ENCODE measurements around the gene CLCN2.
"Not testable (repeated sequence)": the region's sequence is repeated elsewhere in the genome, so short reads cannot be mapped to it uniquely, and the experiment has no call there.

CLCN2 gene

GRCh38 chr3:184345317-184346144 lies 15.9 kb downstream of the CLCN2 start:
- DNase-seq (ENCODE audit: low read depth), result peak; percentile 55

DNA sequence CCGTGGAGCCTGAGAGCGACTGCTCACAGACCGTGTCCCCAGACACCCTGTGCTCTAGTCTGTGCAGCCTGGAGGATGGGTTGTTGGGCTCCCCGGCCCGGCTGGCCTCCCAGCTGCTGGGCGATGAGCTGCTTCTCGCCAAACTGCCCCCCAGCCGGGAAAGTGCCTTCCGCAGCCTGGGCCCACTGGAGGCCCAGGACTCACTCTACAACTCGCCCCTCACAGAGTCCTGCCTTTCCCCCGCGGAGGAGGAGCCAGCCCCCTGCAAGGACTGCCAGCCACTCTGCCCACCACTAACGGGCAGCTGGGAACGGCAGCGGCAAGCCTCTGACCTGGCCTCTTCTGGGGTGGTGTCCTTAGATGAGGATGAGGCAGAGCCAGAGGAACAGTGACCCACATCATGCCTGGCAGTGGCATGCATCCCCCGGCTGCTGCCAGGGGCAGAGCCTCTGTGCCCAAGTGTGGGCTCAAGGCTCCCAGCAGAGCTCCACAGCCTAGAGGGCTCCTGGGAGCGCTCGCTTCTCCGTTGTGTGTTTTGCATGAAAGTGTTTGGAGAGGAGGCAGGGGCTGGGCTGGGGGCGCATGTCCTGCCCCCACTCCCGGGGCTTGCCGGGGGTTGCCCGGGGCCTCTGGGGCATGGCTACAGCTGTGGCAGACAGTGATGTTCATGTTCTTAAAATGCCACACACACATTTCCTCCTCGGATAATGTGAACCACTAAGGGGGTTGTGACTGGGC lies 16.7 kb downstream of the CLCN2 start:
- DNase-seq (ENCODE audit: low read depth), result no peak

DNA sequence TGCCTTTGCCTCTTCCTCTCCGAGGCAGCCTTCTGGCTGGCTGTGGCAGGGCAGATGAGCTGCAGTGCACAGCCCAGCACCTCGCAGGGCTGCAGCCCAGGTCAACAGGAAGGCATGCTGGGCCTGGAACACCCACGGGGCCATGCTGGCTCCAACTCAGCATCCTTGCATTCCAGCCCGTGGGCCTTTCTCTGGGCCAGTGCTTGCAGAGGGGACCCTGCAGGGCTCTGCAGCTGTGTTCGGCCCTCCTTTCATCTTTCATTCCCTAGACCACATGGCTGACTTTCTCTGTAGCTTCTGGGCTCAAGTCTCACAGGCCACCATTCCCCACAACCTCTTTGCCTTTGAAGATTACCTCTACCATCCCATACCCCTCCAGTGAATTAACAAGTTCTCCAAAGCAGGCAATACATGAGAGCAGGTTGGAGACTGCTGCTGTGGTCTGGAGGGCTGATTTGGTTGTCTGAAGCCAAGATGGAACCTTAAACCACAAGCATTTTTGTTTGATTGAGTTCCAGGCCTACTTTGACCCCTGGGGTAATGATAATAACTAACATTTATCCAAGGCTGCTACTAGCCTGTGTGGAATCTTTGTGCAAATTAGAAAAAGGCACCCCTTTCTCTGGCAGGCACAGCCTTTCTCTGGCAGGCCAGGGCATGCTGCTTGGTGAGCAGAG lies 18.1 kb downstream of the CLCN2 start:
- DNase-seq (ENCODE audit: low read depth), result peak; percentile 42

DNA sequence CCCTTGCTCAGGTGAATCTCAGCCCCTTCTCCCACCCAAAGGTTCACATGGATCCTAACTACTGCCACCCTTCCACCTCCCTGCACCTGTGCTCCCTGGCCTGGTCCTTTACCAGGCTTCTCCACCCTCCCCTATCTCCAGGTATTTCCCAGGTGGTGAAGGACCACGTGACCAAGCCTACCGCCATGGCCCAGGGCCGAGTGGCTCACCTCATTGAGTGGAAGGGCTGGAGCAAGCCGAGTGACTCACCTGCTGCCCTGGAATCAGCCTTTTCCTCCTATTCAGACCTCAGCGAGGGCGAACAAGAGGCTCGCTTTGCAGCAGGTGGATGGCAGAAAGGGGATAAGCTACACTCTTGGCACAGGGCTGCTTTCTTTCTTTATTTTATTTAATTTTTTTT lies 19.5 kb downstream of the CLCN2 start:
- no peak for DNase-seq (ENCODE audit: low read depth)

DNA sequence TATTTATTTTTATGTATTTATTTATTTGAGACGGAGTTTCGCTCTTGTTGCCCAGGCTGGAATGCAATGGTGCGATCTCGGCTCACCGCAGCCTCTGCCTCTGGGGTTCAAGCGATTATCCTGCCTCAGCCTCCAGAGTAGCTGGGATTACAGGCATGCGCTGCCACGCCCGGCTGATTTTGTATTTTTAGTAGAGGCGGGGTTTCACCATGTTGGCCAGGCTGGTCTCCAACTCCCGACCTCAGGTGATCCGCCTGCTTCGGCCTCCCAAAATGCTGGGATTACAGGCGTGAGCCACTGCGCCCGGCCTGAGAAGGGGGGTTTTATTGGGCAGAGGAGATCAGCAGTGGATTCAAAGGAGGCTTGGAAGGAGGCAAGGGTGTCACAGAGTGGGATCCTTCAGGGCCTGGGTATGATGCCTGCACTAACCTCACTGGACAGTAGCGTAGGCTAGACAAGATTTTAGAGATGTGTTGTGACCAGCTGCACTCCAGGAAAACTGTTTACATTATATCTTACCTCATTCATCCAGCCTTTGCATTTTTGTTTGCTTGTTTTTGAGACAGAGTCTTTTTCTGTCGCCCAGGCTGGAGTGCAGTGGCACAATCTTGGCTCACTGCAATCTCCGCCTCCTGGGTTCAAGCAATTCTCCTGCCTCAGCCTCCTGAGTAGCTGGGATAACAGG lies 21.8 kb downstream of the CLCN2 start:
- not testable (repeated sequence) for DNase-seq (ENCODE audit: low read depth)

DNA sequence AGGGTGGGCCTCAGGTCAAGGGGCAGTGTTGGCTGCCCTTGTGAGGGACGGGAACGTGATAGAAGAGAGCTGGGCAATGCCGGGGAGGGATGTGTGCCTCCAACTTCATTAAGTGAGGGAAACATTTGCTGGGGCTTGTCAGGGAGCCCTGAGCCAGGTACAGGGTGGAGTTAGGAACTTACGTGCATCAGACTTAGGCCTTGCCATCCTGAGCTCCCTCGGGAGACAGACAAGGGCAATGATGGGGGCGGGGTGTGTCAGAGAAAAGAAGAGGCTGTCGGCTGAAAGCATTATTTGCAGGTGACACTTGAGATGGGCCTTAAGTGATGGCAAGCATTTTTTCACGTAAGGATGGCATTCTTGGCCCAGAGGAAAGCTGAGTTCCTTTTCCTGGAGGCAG lies 22.4 kb downstream of the CLCN2 start:
- no peak for DNase-seq (ENCODE audit: low read depth)

DNA sequence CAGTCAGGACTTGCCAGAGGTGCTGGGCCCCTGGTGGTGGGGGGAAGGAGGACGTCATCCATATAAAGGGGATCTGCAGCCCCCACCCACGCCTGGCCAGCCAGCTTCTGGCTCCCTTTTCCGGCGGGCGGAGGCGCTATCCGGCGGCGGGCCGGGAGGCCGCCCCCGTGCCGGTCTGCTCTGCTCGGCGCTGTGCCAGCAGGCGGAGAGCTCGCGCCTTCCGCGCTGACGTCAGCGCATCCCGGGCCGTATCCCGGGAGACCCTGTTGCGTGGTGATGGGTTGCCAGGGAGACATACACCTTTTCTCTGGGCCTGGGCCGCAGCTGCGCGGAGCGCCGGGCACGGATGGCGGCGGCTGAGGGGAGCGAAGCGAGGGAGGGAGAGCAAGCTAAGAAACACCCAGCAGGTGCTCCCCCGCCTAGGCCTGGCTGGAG lies 22.9 kb downstream of the CLCN2 start:
- DNase-seq (ENCODE audit: low read depth), result peak; percentile 86

DNA sequence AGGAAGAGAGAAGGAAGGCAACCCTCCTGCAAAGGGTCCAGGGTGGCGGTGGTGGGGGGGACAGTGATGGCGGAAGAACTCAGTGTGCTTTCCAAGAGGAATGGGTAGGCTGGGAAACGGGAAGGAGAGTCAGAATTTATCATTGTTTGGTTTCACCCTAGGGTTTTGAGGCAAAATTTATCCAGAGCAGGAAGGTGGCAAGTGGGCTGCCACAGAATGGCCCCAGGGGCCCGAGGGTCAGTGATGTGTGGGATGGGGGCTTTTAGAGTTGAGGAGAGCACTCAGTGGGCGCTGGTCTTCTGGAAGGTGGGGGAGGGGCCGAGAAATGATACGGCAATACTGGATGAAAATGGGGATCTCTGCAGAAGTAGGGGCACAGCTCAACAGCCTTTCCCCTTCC lies 23.4 kb downstream of the CLCN2 start:
- DNase-seq (ENCODE audit: low read depth), result no peak

- no peak for DNase-seq (ENCODE audit: low read depth)
Observed at GRCh38 chr3:184337399-184337714, 24.0 kb downstream of the CLCN2 start, which contains the start of gene FAM131A. TSS of gene FAM131A (plus strand) at chr3:184337600. CDS start at chr3:184337631, 31 bp downstream.

- DNase-seq (ENCODE audit: low read depth), result peak; percentile 64
Observed at GRCh38 chr3:184336547-184337398, 24.6 kb downstream of the CLCN2 start.

DNA sequence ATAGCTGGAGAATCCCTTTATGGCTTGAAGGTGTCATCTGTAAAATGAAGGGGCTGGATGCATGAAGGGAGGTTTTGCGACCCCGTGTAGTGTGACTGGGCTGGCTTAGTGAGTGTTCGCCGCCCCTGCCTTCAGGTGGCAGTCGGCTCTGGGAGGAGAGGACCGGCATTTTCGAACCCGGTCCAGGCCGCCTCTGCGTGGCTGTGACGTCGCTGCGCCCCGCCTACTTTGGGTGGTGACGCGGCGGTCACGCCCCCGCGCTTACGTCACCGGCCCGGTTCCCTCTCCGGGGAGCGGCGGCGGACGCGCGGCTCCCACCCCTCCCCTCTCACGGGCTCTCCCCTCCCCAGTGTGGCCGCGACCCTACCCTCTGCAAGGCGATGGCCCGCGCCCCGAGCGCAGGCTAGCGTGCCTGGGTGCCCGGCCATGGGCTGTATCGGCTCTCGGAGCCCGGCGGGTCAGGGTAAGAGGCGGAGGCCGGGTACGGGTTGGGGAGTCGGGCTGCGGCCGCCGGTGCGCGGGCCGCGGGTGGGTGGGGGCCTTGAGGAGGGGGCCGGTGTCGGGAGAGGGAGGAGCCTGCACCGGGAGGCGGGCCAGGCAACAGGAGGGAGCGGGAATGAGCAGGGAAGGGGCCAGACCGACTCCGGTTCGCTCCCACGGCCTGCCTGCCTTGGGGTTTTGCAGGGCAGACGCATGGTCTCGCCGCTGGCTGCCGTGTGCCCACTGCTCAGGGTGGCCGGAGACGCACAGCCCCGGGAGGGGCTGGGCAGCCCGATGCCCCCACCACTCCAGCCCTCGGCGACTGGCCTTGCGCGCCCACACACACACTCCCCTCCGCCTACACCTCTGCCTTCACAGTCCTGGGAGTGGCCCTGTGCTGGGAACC lies 25.5 kb downstream of the CLCN2 start:
- peak; percentile 75 for DNase-seq (ENCODE audit: low read depth)

GRCh38 chr3:184335291-184335660 lies 26.1 kb downstream of the CLCN2 start:
- no peak for DNase-seq (ENCODE audit: low read depth)

DNA sequence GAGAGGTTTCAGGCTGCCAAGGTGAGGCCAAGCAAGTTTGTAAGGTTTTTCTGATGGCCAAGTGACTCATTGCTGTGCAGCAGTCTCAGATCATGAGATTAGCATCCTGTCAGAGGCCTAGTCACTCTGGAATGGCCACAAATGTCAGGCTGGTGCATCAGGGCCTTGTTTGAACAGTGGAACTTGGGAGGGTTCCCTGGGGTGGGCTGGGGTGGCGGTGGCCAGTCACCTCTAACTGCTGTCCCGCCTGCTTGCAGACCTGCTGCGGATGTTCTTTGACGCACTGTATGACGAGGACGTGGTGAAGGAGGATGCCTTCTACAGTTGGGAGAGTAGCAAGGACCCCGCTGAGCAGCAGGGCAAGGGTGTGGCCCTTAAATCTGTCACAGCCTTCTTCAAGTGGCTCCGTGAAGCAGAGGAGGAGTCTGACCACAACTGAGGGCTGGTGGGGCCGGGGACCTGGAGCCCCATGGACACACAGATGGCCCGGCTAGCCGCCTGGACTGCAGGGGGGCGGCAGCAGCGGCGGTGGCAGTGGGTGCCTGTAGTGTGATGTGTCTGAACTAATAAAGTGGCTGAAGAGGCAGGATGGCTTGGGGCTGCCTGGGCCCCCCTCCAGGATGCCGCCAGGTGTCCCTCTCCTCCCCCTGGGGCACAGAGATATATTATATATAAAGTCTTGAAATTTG lies 26.8 kb downstream of the CLCN2 start:
- DNase-seq (ENCODE audit: low read depth), result peak; percentile 73

DNA sequence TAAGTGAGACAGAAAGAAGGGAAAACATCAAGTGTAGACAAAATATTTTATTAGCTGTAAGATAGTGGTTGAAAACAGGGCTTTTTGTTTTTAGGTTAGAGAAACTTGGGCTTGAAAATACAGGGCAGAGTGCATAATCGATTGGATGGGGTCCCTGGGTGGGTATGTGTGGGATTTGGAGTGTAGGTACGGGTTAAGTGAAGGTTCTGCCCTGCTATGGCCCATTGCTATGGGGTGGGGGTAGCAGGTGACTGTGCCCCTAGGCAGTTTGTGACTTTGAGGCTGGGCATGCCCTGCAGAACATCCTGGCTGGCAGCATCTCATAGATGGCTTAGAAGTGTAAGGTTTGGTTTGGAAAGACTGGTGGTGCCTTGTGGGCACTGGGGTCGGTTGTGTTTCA lies 27.7 kb downstream of the CLCN2 start:
- DNase-seq (ENCODE audit: low read depth), result no peak

DNA sequence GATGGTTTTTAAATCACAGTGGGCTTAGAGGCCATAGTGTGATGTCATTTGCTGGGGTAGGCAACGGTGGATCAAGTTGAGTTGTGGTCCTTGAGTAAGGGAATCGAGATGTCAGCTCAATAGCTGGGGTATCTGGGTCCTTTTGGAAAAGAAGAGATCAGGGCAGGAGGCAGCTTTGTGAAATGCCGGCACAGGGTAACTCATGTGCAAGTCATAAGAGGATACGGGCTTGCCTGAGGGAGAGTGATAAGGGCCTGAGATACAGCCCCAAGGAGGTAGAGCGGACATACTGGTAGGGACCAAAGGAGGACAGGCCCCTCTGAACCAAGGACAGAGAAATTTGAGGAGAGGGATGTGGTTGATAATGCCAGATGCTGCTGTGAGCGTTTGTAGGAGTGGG lies 28.2 kb downstream of the CLCN2 start:
- DNase-seq (ENCODE audit: low read depth), result no peak

DNA sequence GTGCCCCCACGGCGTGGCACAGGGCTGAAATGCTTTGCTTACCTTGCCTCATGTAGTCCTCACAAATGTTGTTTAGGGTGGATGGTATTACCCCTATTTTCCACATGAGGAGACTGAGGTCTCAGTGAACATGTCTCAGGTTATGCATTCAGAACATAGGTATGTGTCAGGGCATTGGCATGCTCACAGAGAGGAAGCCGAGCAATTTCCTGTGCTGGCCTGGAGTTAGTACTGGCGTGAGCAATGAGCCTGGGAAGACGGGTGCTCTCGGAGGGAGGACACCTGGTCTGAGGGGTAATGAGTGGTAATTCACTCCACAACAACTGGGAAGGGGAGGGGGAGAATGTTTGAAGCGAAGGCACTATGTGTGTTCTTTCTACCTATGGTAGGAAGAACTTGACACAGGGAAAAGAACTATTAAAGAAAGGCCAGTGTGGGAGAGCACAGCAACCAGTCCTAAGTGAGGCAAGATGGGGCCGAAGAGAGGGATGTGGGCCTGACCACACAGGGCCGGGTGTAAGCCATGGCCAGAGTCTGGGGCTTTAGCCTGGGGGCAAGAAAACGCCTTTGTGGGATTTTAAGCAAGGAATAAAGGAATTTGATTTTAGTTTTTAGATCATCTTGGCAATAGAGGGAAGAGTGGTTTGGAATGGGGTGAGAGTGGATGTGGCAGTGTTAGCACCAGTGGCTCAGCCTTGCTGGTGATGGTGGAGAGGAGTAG lies 28.9 kb downstream of the CLCN2 start:
- DNase-seq (ENCODE audit: low read depth), result peak; percentile 98

DNA sequence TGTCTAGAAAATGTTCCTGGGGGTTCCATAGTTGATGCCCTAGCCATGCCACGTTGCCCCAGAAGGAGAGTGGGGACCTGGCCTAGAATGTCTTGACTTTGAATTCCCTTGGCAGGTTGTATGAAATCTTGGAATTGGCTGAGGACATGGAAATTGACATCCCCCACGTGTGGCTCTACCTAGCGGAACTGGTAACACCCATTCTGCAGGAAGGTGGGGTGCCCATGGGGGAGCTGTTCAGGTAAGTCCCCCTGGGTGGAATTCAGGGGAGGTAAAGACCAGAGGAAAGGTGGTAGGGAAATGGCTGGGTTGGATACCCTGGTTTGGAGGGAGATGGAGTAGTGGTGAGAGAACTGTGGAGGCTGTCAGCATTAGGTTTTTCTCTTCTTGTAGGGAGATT lies 32.9 kb downstream of the CLCN2 start:
- no peak for DNase-seq (ENCODE audit: low read depth)

DNA sequence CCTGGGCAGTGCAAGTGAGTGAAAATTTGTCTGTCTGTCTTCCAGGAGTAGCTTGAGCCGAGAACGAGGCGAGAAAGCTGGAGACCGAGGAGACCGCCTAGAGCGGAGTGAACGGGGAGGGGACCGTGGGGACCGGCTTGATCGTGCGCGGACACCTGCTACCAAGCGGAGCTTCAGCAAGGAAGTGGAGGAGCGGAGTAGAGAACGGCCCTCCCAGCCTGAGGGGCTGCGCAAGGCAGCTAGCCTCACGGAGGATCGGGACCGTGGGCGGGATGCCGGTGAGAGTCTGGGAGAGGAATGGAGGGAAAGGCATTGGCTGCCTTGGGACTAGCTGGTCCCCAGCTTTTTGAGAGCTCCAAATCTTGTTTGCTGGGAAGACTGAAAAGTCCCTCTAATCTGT lies 34.2 kb downstream of the CLCN2 start:
- DNase-seq (ENCODE audit: low read depth), result no peak

GRCh38 chr3:184325715-184326369 lies 35.6 kb downstream of the CLCN2 start:
- DNase-seq (ENCODE audit: low read depth), result no peak

Measured in iris pigment epithelial cell (primary cell).